Iris pigment epithelial cell (primary cell): ENCODE results near the gene PNPLA2.

Source experiments
- DNase-seq: peaks from one replicate; pipeline ENCODE4 v3.0.0-alpha.2; 2011; ENCODE audit warnings: low read depth

PNPLA2 gene

GRCh38 chr11:816433-816779 is 2.3 kb upstream of the PNPLA2 start:
- no peak for DNase-seq

GRCh38 chr11:819129-819931 is 616 bp downstream of the PNPLA2 start:
- peak; percentile 81 for DNase-seq

- DNase-seq, result peak; percentile 65
Measured at GRCh38 chr11:819943-820649, 1.4 kb downstream of the PNPLA2 start.

- DNase-seq, result no peak
Measured at GRCh38 chr11:820655-821511, 2.2 kb downstream of the PNPLA2 start.

GRCh38 chr11:821512-822371 is 3.0 kb downstream of the PNPLA2 start:
- no peak for DNase-seq

GRCh38 chr11:823441-824291 is 5.0 kb downstream of the PNPLA2 start:
- DNase-seq, result no peak

- DNase-seq, result no peak
Measured at GRCh38 chr11:824292-824880, 5.7 kb downstream of the PNPLA2 start.

- no peak for DNase-seq
Measured at GRCh38 chr11:824942-825341, 6.2 kb downstream of the PNPLA2 start.

- no peak for DNase-seq
Measured at GRCh38 chr11:825366-826226, 6.9 kb downstream of the PNPLA2 start.

- no peak for DNase-seq
Measured at GRCh38 chr11:826227-826621, 7.5 kb downstream of the PNPLA2 start.

- no peak for DNase-seq
Measured at GRCh38 chr11:826836-827145, 8.1 kb downstream of the PNPLA2 start.

GRCh38 chr11:827146-827896 is 8.6 kb downstream of the PNPLA2 start:
- DNase-seq, result no peak

GRCh38 chr11:827897-828192 is 9.1 kb downstream of the PNPLA2 start, which contains the start of gene CRACR2B:
TSS of gene CRACR2B (plus strand) at chr11:827919. CDS start at chr11:828608, 689 bp downstream.
- DNase-seq, result no peak

- DNase-seq, result no peak
Measured at GRCh38 chr11:828506-829175, 9.9 kb downstream of the PNPLA2 start.

GRCh38 chr11:829176-829846 is 10.6 kb downstream of the PNPLA2 start:
- no peak for DNase-seq

GRCh38 chr11:829847-830294 is 11.2 kb downstream of the PNPLA2 start:
- DNase-seq, result no peak

GRCh38 chr11:830295-831117 is 11.8 kb downstream of the PNPLA2 start:
- peak; percentile 70 for DNase-seq
